Uterus (tissue), 2 donors: Measurements from ENCODE around the gene PXMP4.
A peak's percentile ranks its signal among the peaks of the same experiment; 100 is the strongest.

ENCODE experiments used
- CTCF ChIP-seq, 4 experiments: fragments of 200-600 bp in 2 of 4; fragments of 450-650 bp in 2 of 4; sonication (generic) in 2 of 4; IDR thresholded peaks; one replicate each; pipeline ENCODE4 v1.5.1; 2016 to 2019; ENCODE audit warnings: antibody characterized with exemption in 4 of 4, mild to moderate bottlenecking in 2 of 4, moderate library complexity in 1 of 4
- POLR2A ChIP-seq, 2 donors: fragments of 450-650 bp; IDR thresholded peaks; one replicate each; pipeline ENCODE4 v1.6.1; 2016; ENCODE audit warnings: antibody characterized with exemption in 2 of 2, mild to moderate bottlenecking in 1 of 2, moderate library complexity in 1 of 2

GRCh38 chr20:33667676-33668465 lies 52.2 kb downstream of the PXMP4 start:
- TF ChIP-seq CTCF (IDR thresholded peaks at IDR 0.05) (peak; percentile 95 to 98 (median 96)), POLR2A (IDR thresholded peaks at IDR 0.05) (peak in 1 of 2 donors; percentile 29)
